HG02588 (cell line): Measurements from ENCODE around the gene GNB2.
"Not testable (repeated sequence)": the region's sequence is repeated elsewhere in the genome, so short reads cannot be mapped to it uniquely, and the experiment has no call there.

Experiments
- ATAC-seq: cut with Tn5 transposase; IDR thresholded peaks from one replicate; pipeline ENCODE4 v1.9.1; 2021; ENCODE audit warnings: mild to moderate bottlenecking, moderate library complexity; ENCODE audit not compliant: unreplicated experiment

The GNB2 gene

GRCh38 chr7:100662194-100662776, 11.3 kb upstream of the GNB2 start:
- ATAC-seq: not testable (repeated sequence)

GRCh38 chr7:100665168-100665726, 8.3 kb upstream of the GNB2 start:
- no peak for ATAC-seq

- ATAC-seq: no peak
Measured at GRCh38 chr7:100667331-100668068, 6.0 kb upstream of the GNB2 start.

GRCh38 chr7:100668069-100668449, 5.5 kb upstream of the GNB2 start:
- no peak for ATAC-seq

GRCh38 chr7:100669106-100669505, 4.4 kb upstream of the GNB2 start:
- ATAC-seq: not testable (repeated sequence)

- ATAC-seq: no peak
Measured at GRCh38 chr7:100670074-100670473, 3.5 kb upstream of the GNB2 start.

- ATAC-seq: no peak
Measured at GRCh38 chr7:100671353-100672327, 1.9 kb upstream of the GNB2 start.

GRCh38 chr7:100673942-100674410, 436 bp downstream of the GNB2 start:
- ATAC-seq: peak; percentile 2

- no peak for ATAC-seq
Measured at GRCh38 chr7:100674411-100675104, 1.0 kb downstream of the GNB2 start.

- no peak for ATAC-seq
Measured at GRCh38 chr7:100675105-100675451, 1.5 kb downstream of the GNB2 start.

GRCh38 chr7:100675581-100676350, 2.2 kb downstream of the GNB2 start:
- peak; percentile 29 for ATAC-seq

- no peak for ATAC-seq
Measured at GRCh38 chr7:100676501-100677306, 3.2 kb downstream of the GNB2 start.

- no peak for ATAC-seq
Measured at GRCh38 chr7:100677308-100678267, 4.0 kb downstream of the GNB2 start.

GRCh38 chr7:100678291-100678984, 4.9 kb downstream of the GNB2 start:
- ATAC-seq: no peak

GRCh38 chr7:100679129-100679926, 5.8 kb downstream of the GNB2 start:
- no peak for ATAC-seq

GRCh38 chr7:100679927-100680575, 6.5 kb downstream of the GNB2 start:
- no peak for ATAC-seq
